ENCODE data around the gene FBP1. TPM values are rescaled to one million over a fixed set of nuclear protein-coding genes. Genes with fewer than 3 reads are reported as not detected.
A peak's percentile ranks its signal among the peaks of the same experiment; 100 is the strongest.

FBP1 gene
- total RNA-seq, 6 donors from 2014 or later: 67.1 to 423 (median 158) TPM

- no peaks in the 10 kb centered on the region for H3K27me3 ChIP-seq
- TF ChIP-seq POLR2AphosphoS5 (IDR thresholded peaks at IDR 0.05) (peak; percentile 61 to 64), EP300 (IDR thresholded peaks at IDR 0.05) (peak in 1 of 4 donors; percentile 70), CTCF (IDR thresholded peaks at IDR 0.05) (no peak), POLR2A (IDR thresholded peaks at IDR 0.05) (peak in 1 of 4 donors; percentile 47)
- H3K9me3 ChIP-seq: no peaks in the 10 kb centered on the region
- no peaks in the 10 kb centered on the region for H3K36me3 ChIP-seq
- H3K27ac ChIP-seq: no peak overlapping the region
- 51 to 82% methylated on average over 8 of the region's 8 CpGs for WGBS, 2 donors
- H3K4me1 ChIP-seq: peaks cover 8 to 29% (median 12%) of the 10 kb centered on the region in 4 donors
- no peak overlapping the region for H3K4me3 ChIP-seq
- DNase-seq (peak in 1 of 2 donors; percentile 71), ATAC-seq (ENCODE audit: low FRiP score in 2 of 2) (peak; percentile 10 to 18)
Observed at GRCh38 chr9:94643176-94643575, 3.9 kb upstream of the FBP1 start.

GRCh38 chr9:94642501-94642900 lies 3.2 kb upstream of the FBP1 start:
- Histone ChIP-seq H3K4me3 (no peak overlapping the region), H3K4me1 (peaks cover 8 to 32% (median 12%) of the 10 kb centered on the region in 4 donors), H3K36me3 (no peaks in the 10 kb centered on the region), H3K27me3 (no peaks in the 10 kb centered on the region), H3K27ac (no peak overlapping the region), H3K9me3 (no peaks in the 10 kb centered on the region)
- DNase-seq (no peak), ATAC-seq (ENCODE audit: low FRiP score in 2 of 2) (no peak)
- TF ChIP-seq POLR2A (IDR thresholded peaks at IDR 0.05): no peak
- TF ChIP-seq CTCF (IDR thresholded peaks at IDR 0.05): no peak
- WGBS, 2 donors: 80 to 83% methylated on average over 2 to 5 of the region's 5 CpGs

GRCh38 chr9:94639999-94640376 lies 670 bp upstream of the FBP1 start:
- peak overlapping the region; percentile 82 to 93 (median 88) for H3K27ac ChIP-seq
- ATAC-seq (ENCODE audit: low FRiP score in 2 of 2) (no peak), DNase-seq (peak in 1 of 2 donors; percentile 38)
- no peaks in the 10 kb centered on the region for H3K36me3 ChIP-seq
- H3K4me1 ChIP-seq: peaks cover 8 to 32% (median 12%) of the 10 kb centered on the region in 4 donors
- no peaks in the 10 kb centered on the region for H3K27me3 ChIP-seq
- peak overlapping the region in 3 of 4 donors; percentile 58 to 74 (median 70) for H3K4me3 ChIP-seq
- WGBS, 2 donors: 41 to 54% methylated on average over 15 of the region's 15 CpGs
- no peaks in the 10 kb centered on the region for H3K9me3 ChIP-seq
- TF ChIP-seq POLR2AphosphoS5 (IDR thresholded peaks at IDR 0.05) (no peak), CTCF (IDR thresholded peaks at IDR 0.05) (no peak), POLR2A (IDR thresholded peaks at IDR 0.05) (no peak), EP300 (IDR thresholded peaks at IDR 0.05) (no peak)

- DNase-seq (no peak), ATAC-seq (ENCODE audit: low FRiP score in 2 of 2) (peak in 1 of 2 donors; percentile 51)
- H3K27me3 ChIP-seq: no peaks in the 10 kb centered on the region
- H3K4me1 ChIP-seq: peaks cover 8 to 38% (median 16%) of the 10 kb centered on the region in 4 donors
- H3K9me3 ChIP-seq: no peaks in the 10 kb centered on the region
- H3K4me3 ChIP-seq: peak overlapping the region; percentile 52 to 74 (median 64)
- 41 to 67% methylated on average over 7 to 17 of the region's 17 CpGs for WGBS, 2 donors
- TF ChIP-seq POLR2AphosphoS5 (IDR thresholded peaks at IDR 0.05): no peak
- TF ChIP-seq CTCF (IDR thresholded peaks at IDR 0.05): no peak
- no peak for TF ChIP-seq EP300 (IDR thresholded peaks at IDR 0.05)
- TF ChIP-seq POLR2A (IDR thresholded peaks at IDR 0.05): no peak
- no peaks in the 10 kb centered on the region for H3K36me3 ChIP-seq
- H3K27ac ChIP-seq: peak overlapping the region; percentile 82 to 93 (median 88)
Observed at GRCh38 chr9:94638335-94639060, 820 bp downstream of the FBP1 start.

GRCh38 chr9:94632737-94633136 lies 6.6 kb downstream of the FBP1 start:
- no peaks in the 10 kb centered on the region for H3K9me3 ChIP-seq
- H3K4me1 ChIP-seq: peaks cover 17 to 46% (median 28%) of the 10 kb centered on the region in 4 donors
- ATAC-seq (ENCODE audit: low FRiP score in 2 of 2): peak; percentile 28 to 69
- no peak for DNase-seq
- H3K27me3 ChIP-seq: no peaks in the 10 kb centered on the region
- H3K36me3 ChIP-seq: no peaks in the 10 kb centered on the region
- no peak for TF ChIP-seq POLR2A (IDR thresholded peaks at IDR 0.05)
- peak in 1 of 2 donors; percentile 21 for TF ChIP-seq POLR2AphosphoS5 (IDR thresholded peaks at IDR 0.05)
- whole genome bisulfite sequencing, 2 donors: 40 to 49% methylated on average over 5 of the region's 5 CpGs
- H3K4me3 ChIP-seq: no peak overlapping the region
- peak overlapping the region in 2 of 4 donors; percentile 22 to 47 for H3K27ac ChIP-seq

Data from upper lobe of left lung (tissue), 6 donors.